Progenitor cell of endocrine pancreas (in vitro differentiated cells): Measurements from ENCODE around the gene ECT2. TPM values are rescaled to one million over a fixed set of nuclear protein-coding genes. Genes with fewer than 3 reads are reported as not detected.

Experiments used
- DNase-seq: peaks from one replicate; pipeline ENCODE4 v3.0.0; 2021; ENCODE audit warnings: low spot score; ENCODE audit not compliant: unreplicated experiment
- H3K27ac Mint-ChIP-seq: 2 replicates; pipeline ENCODE4 v1.8.0; 2021; ENCODE audit warnings: mild to moderate bottlenecking, moderate library complexity, mixed read lengths
- H3K27me3 Mint-ChIP-seq: 2 replicates; pipeline ENCODE4 v1.8.0; 2021; ENCODE audit warnings: mixed read lengths
- H3K36me3 Mint-ChIP-seq: 2 replicates; pipeline ENCODE4 v1.8.0; 2022; ENCODE audit warnings: mixed read lengths; ENCODE audit not compliant: insufficient read depth
- H3K4me1 Mint-ChIP-seq: 2 replicates; pipeline ENCODE4 v1.8.0; 2021; ENCODE audit warnings: low read depth, mixed read lengths
- H3K4me3 Mint-ChIP-seq: 2 replicates; pipeline ENCODE4 v1.8.0; 2021; ENCODE audit warnings: low read depth, mild to moderate bottlenecking, moderate library complexity, mixed read lengths
- H3K9me3 Mint-ChIP-seq: 2 replicates; pipeline ENCODE4 v1.8.0; 2021; ENCODE audit warnings: low read depth, mixed read lengths
- total RNA-seq: library from RNA; stranded (reverse); gene quantifications from 2 replicates; pipeline ENCODE4 v1.2.1, GENCODE V29; 2021
- TF ChIP-seq, protein P1 (sequence below): fragments of 200-600 bp; sonication (generic); IDR thresholded peaks from one replicate; pipeline ENCODE4 v1.5.0; 2021; ENCODE audit warnings: antibody characterized with exemption, mild to moderate bottlenecking; ENCODE audit not compliant: unreplicated experiment

The ECT2 gene
- total RNA-seq, 1 donor from 2014 or later: 45.4 TPM

DNA sequence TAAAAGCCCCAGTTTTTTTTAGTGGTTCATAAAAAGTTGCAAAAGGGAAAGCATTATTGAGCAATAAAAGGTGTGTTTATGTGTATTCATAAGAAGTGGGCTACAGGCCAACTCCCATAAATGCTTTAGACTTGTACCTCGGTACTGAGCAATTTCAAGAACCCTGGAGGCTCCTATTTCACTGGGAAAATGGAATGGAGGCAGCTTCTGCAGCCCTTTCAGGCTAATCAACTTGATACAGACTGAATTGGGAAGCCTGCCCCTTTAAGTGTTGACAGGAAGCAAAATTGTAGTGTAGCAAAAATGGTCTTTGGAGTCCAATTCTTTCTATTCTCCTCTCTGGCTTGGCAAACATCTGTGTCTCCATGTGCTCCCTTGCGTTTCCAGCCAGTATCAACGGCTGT lies 118.8 kb downstream of the ECT2 start:
- TF ChIP-seq, protein P1, sequence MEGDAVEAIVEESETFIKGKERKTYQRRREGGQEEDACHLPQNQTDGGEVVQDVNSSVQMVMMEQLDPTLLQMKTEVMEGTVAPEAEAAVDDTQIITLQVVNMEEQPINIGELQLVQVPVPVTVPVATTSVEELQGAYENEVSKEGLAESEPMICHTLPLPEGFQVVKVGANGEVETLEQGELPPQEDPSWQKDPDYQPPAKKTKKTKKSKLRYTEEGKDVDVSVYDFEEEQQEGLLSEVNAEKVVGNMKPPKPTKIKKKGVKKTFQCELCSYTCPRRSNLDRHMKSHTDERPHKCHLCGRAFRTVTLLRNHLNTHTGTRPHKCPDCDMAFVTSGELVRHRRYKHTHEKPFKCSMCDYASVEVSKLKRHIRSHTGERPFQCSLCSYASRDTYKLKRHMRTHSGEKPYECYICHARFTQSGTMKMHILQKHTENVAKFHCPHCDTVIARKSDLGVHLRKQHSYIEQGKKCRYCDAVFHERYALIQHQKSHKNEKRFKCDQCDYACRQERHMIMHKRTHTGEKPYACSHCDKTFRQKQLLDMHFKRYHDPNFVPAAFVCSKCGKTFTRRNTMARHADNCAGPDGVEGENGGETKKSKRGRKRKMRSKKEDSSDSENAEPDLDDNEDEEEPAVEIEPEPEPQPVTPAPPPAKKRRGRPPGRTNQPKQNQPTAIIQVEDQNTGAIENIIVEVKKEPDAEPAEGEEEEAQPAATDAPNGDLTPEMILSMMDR: no peak
- H3K4me3 Mint-ChIP-seq: no peak overlapping the region
- H3K4me1 Mint-ChIP-seq: peaks cover under 1% of the 10 kb centered on the region
- no peak for DNase-seq
- no peaks in the 10 kb centered on the region for H3K36me3 Mint-ChIP-seq
- H3K9me3 Mint-ChIP-seq: peaks cover 13% of the 10 kb centered on the region
- no peaks in the 10 kb centered on the region for H3K27me3 Mint-ChIP-seq
- no peak overlapping the region for H3K27ac Mint-ChIP-seq

DNA sequence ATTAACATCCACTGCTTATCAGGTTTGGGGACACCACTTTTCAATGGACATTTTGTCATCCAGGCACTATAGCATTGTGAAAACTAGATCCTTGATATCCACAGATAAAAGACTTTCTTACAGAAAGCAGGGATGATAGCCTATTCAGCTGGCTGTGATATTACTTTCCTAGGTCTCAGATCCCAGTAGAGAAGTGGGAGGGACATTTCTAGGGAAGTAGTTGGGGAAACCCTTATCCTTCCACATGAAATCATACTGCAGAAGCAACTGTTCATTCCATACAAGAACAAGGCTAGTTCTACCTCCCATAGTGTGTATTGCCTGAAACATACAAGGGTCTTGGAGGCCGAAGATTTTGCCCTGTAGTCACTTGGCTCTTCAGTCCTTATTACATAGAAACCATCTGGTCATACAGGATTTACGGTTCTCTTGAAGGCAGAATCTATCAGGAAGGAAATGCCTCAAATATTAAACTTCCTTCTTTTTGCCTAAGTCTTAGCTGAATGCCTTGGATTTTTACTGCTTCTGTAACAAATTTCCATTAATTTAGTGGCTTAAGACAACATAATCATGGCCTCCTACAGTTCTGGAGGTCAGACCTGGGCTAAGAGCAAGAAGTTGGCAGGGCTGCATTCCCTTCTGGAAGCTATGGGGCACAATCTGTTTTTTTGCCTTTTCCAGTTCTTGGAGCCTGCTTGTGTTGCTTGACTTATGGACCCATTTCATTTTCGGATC lies 119.4 kb downstream of the ECT2 start:
- peaks cover 13% of the 10 kb centered on the region for H3K9me3 Mint-ChIP-seq
- H3K27ac Mint-ChIP-seq: no peak overlapping the region
- no peak overlapping the region for H3K4me3 Mint-ChIP-seq
- H3K27me3 Mint-ChIP-seq: no peaks in the 10 kb centered on the region
- DNase-seq: no peak
- TF ChIP-seq, protein P1: no peak
- no peaks in the 10 kb centered on the region for H3K4me1 Mint-ChIP-seq
- no peaks in the 10 kb centered on the region for H3K36me3 Mint-ChIP-seq

Other genes with a start within 250 kb of the ECT2 start
- 0.36 and 0.72 TPM in 2 replicates for gene TNFSF10, start 227.3 kb upstream of the ECT2 start, total RNA-seq
- 2.1 and 2.5 TPM in 2 replicates for gene NCEH1, start 39.7 kb upstream of the ECT2 start, total RNA-seq